ENCODE measurements around the gene EIPR1. TPM values are rescaled to one million over a fixed set of nuclear protein-coding genes. Genes with fewer than 3 reads are reported as not detected.

EIPR1 gene
- total and polyA plus RNA-seq, 2 donors (not counting 3 experiments of a cell fraction or from before 2014, with no cell fraction given), result 30.8 to 57.3 TPM

DNA sequence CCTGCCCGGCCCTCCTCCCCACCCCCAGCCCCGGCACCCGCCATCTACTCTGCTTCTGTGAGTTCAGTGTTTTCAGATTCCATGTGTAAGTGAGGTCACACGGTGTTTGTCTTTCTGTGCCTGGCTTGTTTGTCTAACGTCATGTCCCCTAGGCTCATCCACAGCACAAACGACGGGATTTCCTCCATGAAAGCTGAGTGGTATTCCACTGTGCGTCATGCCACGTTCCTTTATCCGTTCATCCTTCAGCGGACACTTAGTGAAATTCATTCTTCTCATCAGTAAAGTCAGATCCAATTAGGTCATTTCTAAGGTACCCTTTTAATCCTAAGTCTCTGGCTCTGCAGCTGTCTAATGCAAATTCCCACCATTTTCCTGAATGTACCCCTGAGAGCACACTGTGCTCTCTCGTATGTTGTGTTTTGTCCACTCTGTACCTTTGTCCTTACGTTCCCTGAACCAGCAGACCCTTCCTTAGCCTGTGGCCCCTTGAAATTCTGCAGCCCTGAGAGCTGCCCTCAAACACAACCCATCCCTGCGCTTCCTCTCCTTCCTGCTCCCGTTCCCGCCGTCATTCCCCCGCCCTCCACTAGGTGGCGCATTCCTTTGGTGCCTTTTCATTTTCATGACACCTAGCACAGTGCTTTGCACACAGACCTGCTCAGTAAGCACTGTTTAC, 46.0 kb upstream of the EIPR1 start:
- no peaks in the 10 kb centered on the region for H3K79me2 ChIP-seq (ENCODE audit: control insufficient read depth, insufficient read depth, low read length)
- dilution Hi-C loops (cut with MboI; ENCODE audit: extremely low pct_ligation_motif_present, low sequenced_read_pairs), result no loop called here
- peaks cover 3 to 16% of the 10 kb centered on the region in 2 experiments for H3K36me3 ChIP-seq (ENCODE audit: control insufficient read depth in 2 of 2, extremely low read depth in 1 of 2, insufficient read depth in 2 of 2, low read length in 2 of 2)
- no peaks in the 10 kb centered on the region for H3K9me1 ChIP-seq (replicated peaks; ENCODE audit: control insufficient read depth, extremely low read depth, insufficient read depth, low read length)
- no peak overlapping the region for H3K9ac ChIP-seq (replicated peaks; ENCODE audit: extremely low read depth, insufficient read depth, low read length)
- intact Hi-C loops (cut with micrococcal nuclease), result loop anchor here (1.0 to 2.0 kb wide), 4 partner anchors 37 to 228 kb away; no protein-coding TSS in a partner anchor
- POLR2A ChIA-PET, result no interaction called here
- no peak overlapping the region for H2AFZ ChIP-seq (ENCODE audit: low read depth, low read length)
- no peak overlapping the region for H3K4me2 ChIP-seq (ENCODE audit: insufficient read depth, low read length)
- DNase-seq (ENCODE audit: low read depth, low spot score) (peak; percentile 63), FAIRE-seq (peak; percentile 70)
- no peaks in the 10 kb centered on the region for H3K27me3 ChIP-seq (ENCODE audit: control insufficient read depth in 2 of 2, insufficient read depth in 2 of 2, low read length in 2 of 2)
- H3K9me3 ChIP-seq (replicated peaks; ENCODE audit: control insufficient read depth, insufficient read depth, low read length), result no peaks in the 10 kb centered on the region
- TF ChIP-seq, protein P1, sequence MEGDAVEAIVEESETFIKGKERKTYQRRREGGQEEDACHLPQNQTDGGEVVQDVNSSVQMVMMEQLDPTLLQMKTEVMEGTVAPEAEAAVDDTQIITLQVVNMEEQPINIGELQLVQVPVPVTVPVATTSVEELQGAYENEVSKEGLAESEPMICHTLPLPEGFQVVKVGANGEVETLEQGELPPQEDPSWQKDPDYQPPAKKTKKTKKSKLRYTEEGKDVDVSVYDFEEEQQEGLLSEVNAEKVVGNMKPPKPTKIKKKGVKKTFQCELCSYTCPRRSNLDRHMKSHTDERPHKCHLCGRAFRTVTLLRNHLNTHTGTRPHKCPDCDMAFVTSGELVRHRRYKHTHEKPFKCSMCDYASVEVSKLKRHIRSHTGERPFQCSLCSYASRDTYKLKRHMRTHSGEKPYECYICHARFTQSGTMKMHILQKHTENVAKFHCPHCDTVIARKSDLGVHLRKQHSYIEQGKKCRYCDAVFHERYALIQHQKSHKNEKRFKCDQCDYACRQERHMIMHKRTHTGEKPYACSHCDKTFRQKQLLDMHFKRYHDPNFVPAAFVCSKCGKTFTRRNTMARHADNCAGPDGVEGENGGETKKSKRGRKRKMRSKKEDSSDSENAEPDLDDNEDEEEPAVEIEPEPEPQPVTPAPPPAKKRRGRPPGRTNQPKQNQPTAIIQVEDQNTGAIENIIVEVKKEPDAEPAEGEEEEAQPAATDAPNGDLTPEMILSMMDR (IDR thresholded peaks at IDR 0.05; ENCODE audit: extremely low read depth in 1 of 2, insufficient read depth in 1 of 2, low read depth in 1 of 2, low read length in 2 of 2), result peak; percentile 91 to 99
- no peak for TF ChIP-seq POLR2A (IDR thresholded peaks at IDR 0.05; ENCODE audit: low read depth, low read length)
- TF ChIP-seq, protein P2, sequence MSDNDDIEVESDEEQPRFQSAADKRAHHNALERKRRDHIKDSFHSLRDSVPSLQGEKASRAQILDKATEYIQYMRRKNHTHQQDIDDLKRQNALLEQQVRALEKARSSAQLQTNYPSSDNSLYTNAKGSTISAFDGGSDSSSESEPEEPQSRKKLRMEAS (IDR thresholded peaks at IDR 0.05; ENCODE audit: insufficient read depth, insufficient read length), result no peak
- BruUV-seq (replicated peaks), result no TSS peak
- CTCF ChIA-PET, result interaction anchor here (0.6 to 3.0 kb wide), 31 partner anchors 10 to 229 kb away, joined by 3 to 72 read pairs (median 4); partner anchors contain the start of gene RNASEH1
- no peaks in the 10 kb centered on the region for H4K20me1 ChIP-seq (replicated peaks; ENCODE audit: control insufficient read depth, extremely low read depth, insufficient read depth, low read length)
- H3K27ac ChIP-seq (ENCODE audit: insufficient read depth, low read depth, low read length), result no peak overlapping the region
- H3K4me3 ChIP-seq (replicated peaks in 1 of 3; ENCODE audit: insufficient read depth in 1 of 3, low read depth in 1 of 3, low read length in 3 of 3), result no peak overlapping the region
- no peaks in the 10 kb centered on the region for H3K4me1 ChIP-seq (ENCODE audit: control insufficient read depth, extremely low read depth, insufficient read depth, low read length)

DNA sequence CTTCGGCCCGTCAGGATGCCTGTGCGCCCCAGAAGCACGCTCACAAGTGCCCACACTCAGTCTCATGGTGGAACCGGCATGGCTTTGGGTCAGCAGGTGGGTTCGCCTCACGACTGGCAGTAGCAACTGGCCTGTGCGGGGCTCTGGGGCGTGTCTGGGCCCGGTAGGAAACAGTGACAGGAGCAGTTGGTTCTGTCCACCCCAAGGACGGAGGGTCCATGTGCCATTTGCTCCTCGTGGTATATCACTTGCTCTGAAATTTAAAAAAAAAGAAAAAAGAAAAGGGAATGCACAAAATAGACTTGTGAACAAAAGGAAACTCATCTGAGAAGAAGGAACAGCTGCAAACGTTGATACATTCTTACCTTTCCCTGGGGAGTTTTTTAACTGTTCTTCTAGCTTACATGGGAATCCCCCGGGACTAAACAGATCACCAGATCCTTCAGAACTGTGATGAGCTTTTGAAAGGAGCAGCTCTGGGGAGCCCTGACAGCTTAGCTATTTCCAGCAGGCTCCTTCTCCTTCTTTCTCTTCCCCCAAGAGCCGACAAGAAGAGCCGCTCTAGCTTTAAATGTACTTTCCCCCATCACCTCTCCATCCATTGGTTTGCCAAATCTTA, 44.7 kb upstream of the EIPR1 start:
- no peak overlapping the region for H3K4me2 ChIP-seq (ENCODE audit: insufficient read depth, low read length)
- H4K20me1 ChIP-seq (replicated peaks; ENCODE audit: control insufficient read depth, extremely low read depth, insufficient read depth, low read length), result no peaks in the 10 kb centered on the region
- H3K4me1 ChIP-seq (ENCODE audit: control insufficient read depth, extremely low read depth, insufficient read depth, low read length), result no peaks in the 10 kb centered on the region
- H3K27me3 ChIP-seq (ENCODE audit: control insufficient read depth in 2 of 2, insufficient read depth in 2 of 2, low read length in 2 of 2), result no peaks in the 10 kb centered on the region
- no peak overlapping the region for H3K9ac ChIP-seq (replicated peaks; ENCODE audit: extremely low read depth, insufficient read depth, low read length)
- peaks cover 3 to 16% of the 10 kb centered on the region in 2 experiments for H3K36me3 ChIP-seq (ENCODE audit: control insufficient read depth in 2 of 2, extremely low read depth in 1 of 2, insufficient read depth in 2 of 2, low read length in 2 of 2)
- H3K4me3 ChIP-seq (replicated peaks in 1 of 3; ENCODE audit: insufficient read depth in 1 of 3, low read depth in 1 of 3, low read length in 3 of 3), result no peak overlapping the region
- no peak overlapping the region for H3K27ac ChIP-seq (ENCODE audit: insufficient read depth, low read depth, low read length)
- TF ChIP-seq, protein P2 (IDR thresholded peaks at IDR 0.05; ENCODE audit: insufficient read depth, insufficient read length), result no peak
- TF ChIP-seq POLR2A (IDR thresholded peaks at IDR 0.05; ENCODE audit: low read depth, low read length) (no peak), EZH2 (IDR thresholded peaks at IDR 0.05; ENCODE audit: borderline replicate concordance, low read depth, low read length, severe bottlenecking) (no peak), MYC (IDR thresholded peaks at IDR 0.05; ENCODE audit: low read depth, low read length) (no peak), JUN (IDR thresholded peaks at IDR 0.05; ENCODE audit: borderline replicate concordance, insufficient read depth, insufficient read length, low read depth) (no peak), POLR2AphosphoS5 (IDR thresholded peaks at IDR 0.05; ENCODE audit: insufficient read depth, low read depth, low read length) (no peak), GATA2 (IDR thresholded peaks at IDR 0.05; ENCODE audit: insufficient read depth, insufficient read length, low read depth, low read length) (no peak), FOS (IDR thresholded peaks at IDR 0.05; ENCODE audit: borderline replicate concordance, insufficient read depth, low read length) (no peak)
- TF ChIP-seq, protein P1 (IDR thresholded peaks at IDR 0.05; ENCODE audit: extremely low read depth in 1 of 2, insufficient read depth in 1 of 2, low read depth in 1 of 2, low read length in 2 of 2), result no peak
- no peaks in the 10 kb centered on the region for H3K9me3 ChIP-seq (replicated peaks; ENCODE audit: control insufficient read depth, insufficient read depth, low read length)
- H3K79me2 ChIP-seq (ENCODE audit: control insufficient read depth, insufficient read depth, low read length), result no peaks in the 10 kb centered on the region
- DNase-seq (ENCODE audit: low read depth, low spot score) (no peak), FAIRE-seq (no peak)
- ChIA-PET POLR2A (no interaction called here), CTCF (interaction anchor here (1.0 to 3.0 kb wide), 16 partner anchors 9 to 230 kb away, joined by 3 to 72 read pairs (median 6); no protein-coding TSS in a partner anchor)
- no peaks in the 10 kb centered on the region for H3K9me1 ChIP-seq (replicated peaks; ENCODE audit: control insufficient read depth, extremely low read depth, insufficient read depth, low read length)
- dilution Hi-C loops (cut with MboI; ENCODE audit: extremely low pct_ligation_motif_present, low sequenced_read_pairs), result no loop called here
- BruUV-seq (replicated peaks), result no TSS peak
- H2AFZ ChIP-seq (ENCODE audit: low read depth, low read length), result no peak overlapping the region
- intact Hi-C loops (cut with micrococcal nuclease), result no loop called here
